GM19397 (cell line): ENCODE data around the gene SOHLH1.

Source experiments
- ATAC-seq: cut with Tn5 transposase; IDR thresholded peaks from one replicate; pipeline ENCODE4 v1.9.1; 2021; ENCODE audit warnings: mild to moderate bottlenecking, moderate library complexity; ENCODE audit not compliant: unreplicated experiment

SOHLH1 gene, protein sequence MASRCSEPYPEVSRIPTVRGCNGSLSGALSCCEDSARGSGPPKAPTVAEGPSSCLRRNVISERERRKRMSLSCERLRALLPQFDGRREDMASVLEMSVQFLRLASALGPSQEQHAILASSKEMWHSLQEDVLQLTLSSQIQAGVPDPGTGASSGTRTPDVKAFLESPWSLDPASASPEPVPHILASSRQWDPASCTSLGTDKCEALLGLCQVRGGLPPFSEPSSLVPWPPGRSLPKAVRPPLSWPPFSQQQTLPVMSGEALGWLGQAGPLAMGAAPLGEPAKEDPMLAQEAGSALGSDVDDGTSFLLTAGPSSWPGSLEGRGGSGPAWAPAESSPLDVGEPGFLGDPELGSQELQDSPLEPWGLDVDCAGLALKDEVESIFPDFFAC

DNA sequence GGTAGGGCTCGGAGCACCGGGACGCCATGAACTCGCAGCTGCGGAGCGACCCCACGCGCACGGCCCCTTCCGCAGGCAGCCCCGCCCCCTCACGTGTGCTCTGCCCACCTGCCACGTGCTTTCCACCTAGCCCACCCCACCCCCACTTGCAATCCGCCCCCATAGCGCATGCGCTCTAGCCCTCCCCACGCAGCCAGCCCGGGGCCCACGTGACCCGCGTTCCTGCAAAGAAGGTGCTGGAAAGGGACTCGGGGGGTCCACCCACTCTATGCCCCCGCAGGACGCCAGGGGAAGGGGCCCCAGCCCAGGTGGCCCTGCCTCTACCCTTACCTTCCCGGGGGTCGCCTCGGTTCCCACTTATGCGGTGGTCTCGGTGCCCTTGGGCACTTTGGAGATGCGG, at the start of gene SOHLH1:
Gene SOHLH1, minus strand, starts transcription at position 42 of the 400 bp plus-strand sequence. Its CDS starts 14 bp downstream, at position 28.
- no peak for ATAC-seq

DNA sequence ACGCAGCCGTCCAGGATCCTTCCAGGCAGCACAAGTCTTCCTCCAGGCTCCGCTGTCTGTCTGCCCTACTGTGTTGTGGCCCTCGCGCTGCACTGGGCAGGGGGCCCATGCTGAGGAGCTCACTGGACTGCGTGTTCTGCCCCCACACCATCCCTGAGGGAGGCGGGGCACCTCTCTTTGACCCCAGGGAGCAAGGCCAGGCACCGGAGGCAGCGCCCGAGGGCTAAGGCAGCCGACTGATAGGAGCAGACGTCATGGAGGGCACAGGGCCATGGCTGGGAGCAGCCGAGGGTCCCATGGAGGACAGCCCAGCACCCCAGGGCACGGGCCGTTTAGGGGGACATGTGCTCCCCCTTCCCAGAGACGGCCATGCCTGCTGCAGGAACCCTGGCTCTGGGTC, 49.4 kb upstream of the SOHLH1 start:
- ATAC-seq, result no peak

DNA sequence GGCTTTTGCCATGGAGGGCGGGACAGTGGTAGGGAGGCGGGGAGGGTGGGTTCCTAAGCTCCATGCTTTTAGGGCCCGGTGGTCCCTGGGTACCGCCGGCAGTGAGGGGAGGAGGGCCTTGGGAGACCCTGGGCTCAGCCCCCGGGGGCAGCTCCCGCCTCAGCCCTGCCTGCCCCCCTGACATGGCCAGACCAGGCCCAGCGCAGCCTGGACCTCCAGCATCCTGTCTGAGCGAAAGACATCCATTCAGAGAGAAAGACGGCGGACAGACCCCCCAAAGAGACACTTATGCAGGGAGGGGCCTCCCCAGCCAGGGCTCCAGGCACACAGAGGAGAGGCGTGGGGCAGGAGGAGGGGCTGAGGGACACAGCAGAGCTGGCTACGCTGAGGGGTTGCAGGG, 48.0 kb upstream of the SOHLH1 start:
- ATAC-seq, result no peak

DNA sequence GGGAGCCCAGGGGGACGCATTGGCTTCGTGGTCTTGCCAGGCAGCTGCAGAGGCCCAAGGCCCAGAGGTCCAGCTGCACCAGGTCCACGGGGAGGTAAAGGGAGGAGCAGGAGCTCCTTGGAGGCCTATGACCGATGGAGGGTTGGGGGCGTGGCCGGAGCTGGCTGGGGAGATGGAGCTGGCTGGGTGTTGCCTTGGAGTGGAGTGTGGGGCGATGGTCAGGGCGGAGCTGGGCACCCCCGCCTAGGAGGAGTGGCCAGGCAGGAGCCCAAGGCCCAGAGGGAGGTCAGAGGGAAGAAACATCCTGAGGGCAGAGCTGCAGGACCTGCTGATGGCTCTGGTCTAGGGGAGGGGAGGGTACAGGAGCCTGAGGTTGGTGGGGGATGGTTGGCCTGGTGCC, 47.3 kb upstream of the SOHLH1 start:
- no peak for ATAC-seq

DNA sequence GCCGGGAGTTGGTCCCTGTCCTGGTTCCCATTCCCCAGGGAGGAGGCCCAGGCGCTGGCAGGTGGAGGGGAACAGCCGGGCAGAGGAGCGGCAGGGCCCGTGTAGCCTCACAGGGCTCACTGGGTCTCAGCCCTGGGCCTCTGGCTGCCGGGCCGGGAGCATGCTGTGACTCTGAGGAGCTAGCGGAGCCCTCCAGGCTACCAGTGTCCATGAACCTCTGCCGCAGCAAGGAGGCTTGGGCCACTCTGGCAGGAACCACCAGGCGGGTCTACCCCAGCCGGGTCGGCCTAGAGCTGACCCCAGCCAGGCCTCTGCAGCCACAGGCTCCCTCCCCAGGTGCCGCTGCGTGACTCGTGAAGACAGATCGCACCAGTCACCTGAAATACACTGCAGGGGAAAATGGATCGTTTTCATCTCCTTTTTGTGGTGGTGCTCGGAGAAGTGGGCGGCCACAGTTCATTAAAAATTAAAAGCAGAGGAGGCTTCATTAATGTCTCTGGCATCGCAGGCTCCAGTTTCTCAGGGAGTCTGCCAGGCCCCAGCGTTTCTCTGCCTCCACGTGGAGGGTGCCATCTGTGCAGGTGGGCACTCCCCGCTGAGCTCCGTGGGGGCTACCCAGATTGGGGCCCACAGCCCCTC, 46.5 kb upstream of the SOHLH1 start:
- ATAC-seq, result no peak

DNA sequence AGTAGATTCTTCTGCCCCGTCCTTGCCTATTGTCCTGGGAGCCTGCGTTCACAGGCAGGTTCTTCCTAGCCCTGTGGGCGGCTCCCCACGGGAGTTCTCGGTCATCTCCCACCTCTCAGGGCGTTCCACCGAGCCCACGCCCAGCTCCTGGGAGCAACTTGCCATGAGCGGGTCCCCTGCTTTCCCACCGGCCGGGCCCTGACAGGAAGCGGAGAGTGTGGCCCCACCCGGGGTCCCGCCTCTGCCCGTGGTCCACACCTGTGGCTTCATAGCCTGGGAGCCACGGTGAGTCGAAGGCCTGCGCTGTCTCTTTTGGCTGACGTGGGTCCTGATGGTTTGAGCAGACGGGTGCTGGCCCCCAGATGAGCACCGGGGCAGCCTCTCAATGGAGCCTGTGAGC, 45.9 kb upstream of the SOHLH1 start:
- no peak for ATAC-seq

DNA sequence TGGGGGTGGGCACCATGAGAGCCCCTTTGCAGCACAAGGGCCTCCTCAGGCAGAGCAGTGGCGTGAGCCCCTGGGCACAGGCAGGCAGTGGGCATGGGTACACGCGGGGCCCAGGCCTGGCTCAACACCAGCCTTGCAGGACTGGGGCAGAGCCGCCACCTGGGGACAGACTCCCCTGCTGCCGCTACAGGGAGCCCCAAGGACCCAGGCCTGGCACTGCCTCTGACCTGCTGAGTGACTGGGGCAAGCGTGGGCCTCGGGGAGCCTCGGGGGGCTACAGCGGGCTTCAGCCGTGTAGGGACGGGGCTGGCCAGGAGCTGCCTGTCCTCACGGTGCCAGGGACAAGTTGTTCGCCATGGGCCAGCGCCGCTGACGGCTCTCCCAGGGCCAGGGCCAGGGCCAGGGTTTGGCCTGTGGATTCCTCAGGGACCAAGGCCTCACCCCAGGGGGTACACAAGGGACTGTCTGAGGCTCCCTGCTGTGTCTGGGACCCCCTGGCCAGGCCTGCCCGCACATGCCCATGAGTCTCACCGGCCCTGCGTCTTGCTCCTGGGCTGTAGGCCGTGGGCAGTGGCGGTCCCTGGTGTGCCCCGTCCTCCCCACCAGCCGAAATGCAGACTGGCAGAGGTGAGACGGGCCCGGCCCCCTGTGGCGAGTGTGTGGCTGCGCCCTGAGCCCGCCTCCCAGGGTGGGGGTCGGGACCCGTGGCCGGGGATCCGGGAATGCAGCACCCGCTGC, 45.2 kb upstream of the SOHLH1 start:
- ATAC-seq, result no peak

DNA sequence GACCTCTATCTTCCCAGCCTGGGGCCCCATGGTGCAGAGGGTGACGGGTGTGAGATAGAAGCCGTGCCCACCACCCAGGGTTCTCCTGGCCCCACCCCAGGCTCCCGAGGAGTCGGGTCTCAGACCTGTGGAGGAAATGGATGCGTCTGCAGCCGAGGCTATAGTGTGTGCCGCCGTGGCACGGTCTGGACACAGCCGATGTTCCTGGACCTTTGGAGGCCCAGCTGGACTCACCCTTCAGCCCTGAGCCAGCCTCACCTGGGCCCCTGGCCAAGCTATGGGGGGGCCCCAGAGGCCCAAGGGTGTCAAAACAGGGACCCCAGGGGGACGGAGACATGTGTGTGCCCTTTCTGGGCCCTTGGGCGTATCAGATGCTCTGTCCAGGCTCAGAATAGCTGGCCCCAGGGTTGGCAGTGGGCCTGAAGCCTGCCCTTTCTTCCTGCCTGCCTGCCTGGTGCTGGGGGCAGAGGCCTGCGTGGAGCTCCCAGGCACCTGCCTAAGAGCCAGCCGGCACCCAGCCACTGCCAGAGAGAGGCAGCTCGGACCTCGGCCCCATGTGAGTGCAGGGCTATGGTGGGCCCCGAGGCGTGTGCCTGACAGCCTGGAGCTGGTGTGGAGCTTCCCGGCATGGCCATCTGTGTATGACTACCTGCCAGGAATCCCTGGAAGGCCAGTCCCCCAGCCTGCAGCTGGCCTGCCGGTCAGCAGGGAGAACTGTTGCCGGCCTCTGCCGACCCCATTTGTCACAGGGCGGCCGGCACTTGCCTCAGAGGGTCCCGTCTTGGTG, 44.5 kb upstream of the SOHLH1 start:
- ATAC-seq, result no peak

DNA sequence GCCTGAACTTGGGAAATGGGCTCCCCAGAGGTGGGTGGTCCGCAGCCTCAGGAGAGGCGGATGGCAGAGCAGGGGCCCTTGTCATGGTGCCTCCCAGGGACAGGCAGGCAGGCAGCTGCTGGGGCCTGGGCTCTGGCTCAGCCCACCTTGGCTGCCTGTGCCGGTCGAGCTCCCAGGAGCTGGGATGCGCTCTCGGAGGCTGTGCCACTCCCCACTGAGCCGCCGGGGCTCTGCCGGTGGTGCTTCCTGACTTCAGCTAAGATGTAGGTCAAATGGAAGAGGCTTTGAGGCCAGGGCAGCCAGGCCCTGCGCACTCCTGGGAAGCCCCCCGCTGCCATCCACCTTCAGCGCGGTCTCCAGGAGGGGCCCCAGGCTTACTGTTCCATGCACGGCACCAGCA, 43.7 kb upstream of the SOHLH1 start:
- no peak for ATAC-seq

DNA sequence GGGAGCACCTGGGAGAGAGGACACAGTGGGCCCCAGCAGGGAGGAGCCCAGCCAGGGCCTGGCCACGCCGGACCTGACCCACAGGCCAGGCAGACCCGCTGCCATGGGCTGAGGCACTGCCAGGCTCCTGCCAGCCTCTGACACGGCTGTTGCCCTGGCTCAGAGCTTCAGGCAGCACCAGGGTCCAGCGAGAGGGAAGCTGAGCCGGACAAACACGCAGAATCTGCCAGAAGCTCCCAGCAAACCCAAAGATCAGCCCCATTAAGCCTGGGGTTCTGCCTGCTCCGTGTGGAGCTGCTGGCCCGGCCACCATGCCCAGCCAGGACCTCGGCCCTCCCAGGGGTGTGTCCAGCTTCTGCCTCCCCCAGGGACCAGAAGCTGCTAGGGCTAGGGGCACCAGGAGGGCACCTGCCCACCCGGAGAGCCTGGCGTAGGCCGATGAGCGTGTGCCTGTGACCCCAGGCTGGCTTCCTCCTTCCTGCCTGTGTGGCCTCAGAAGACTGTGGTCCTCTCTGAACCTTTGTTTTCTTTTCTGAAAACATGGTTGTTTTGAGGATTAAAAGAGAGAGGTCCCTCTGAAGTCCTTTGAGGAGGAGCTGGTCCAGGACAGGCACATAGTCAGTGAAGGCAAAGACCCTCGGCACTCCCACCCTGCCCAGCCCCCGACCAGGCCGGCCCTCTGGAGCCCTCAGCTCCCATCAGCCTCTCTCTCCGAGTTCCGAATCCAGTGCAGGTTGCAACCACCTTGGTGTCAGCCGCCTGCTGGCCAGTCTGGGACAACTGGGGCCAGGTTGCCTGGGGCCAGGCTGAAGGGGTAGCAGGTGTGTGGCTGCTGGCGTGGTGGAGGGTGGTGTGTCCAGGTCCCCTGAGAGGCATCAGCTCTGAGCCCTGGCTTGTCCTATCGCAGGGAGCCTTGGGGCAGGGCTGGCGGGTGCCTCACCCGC, 42.3 kb upstream of the SOHLH1 start:
- ATAC-seq, result no peak

DNA sequence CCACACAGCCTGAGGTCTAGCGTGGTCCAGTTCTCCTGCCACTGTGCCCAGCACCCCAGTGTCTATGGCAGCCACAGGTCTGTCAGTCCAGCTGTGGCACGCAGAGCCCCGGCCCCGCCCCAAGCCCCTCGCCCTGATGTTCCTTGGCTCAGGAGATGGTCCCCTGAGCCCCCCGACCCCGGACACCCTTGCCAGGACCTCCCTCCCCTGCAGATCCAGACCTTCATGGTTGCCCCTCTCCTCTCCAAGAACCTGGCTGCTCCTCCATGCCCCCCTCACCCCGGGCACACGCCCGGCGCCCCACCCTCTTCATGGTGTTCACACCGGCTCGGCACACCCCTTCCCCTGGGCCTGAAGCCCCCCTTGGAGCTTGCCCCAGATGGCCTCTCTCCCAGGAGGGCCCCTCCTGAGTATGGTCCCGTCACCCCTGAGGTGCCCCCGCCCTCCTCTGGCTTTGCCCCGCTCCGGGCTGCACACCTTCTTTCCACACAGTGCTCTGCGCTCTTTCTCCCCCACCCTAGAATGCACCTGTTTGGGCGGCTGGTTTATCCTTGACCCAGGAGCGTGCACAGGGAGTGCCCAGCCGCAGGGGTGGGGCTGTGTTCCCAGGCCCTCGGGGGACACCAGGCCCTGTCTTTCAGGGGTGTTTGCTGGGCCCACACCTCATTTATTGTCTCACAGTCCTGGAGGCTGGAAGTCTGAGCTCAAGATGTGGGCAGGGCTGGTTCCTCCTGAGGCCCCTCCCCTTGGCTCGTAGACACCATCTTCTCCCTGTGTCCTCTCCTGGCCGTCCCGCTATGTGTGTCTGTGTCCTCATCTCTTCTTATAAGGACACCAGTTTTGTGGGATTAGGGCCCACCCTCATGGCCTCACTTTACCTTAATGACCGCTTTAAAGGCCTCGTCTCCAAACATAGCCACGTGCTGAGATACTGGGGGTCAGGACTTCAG, 40.3 kb upstream of the SOHLH1 start:
- no peak for ATAC-seq

DNA sequence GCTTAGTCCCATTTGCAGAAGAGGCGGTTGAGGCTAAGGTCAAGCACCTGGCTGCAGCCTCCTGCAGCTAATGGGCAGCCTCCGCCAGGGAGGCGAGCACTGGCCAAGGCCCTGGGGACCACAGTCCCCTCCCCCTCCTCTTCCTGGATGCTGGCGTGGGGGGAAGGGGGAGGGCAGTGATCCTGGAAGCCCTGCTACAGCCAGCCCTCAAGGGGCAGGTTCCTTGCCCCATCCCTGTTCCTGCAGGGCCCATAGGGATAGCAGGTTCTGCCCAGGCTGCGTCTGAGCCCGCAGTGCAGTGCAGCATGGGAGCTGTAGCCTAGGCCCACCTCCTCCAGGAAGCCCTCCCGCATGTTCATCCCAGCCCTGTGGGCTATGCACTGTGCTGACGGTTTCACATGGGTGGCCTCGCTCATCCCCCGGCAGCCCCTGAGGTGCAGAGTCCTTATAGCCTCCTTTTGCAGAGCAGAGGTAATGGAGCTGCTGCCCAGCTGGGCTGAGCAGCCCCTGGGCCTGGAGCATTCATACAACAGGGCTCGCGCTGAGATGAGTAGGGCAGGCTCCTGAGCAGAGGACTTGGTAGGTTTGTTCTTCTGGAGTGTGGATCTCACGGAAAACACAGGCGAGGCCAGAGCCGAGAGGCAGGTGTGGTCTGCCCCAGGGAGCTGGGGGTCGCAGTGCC, 38.7 kb upstream of the SOHLH1 start:
- no peak for ATAC-seq

DNA sequence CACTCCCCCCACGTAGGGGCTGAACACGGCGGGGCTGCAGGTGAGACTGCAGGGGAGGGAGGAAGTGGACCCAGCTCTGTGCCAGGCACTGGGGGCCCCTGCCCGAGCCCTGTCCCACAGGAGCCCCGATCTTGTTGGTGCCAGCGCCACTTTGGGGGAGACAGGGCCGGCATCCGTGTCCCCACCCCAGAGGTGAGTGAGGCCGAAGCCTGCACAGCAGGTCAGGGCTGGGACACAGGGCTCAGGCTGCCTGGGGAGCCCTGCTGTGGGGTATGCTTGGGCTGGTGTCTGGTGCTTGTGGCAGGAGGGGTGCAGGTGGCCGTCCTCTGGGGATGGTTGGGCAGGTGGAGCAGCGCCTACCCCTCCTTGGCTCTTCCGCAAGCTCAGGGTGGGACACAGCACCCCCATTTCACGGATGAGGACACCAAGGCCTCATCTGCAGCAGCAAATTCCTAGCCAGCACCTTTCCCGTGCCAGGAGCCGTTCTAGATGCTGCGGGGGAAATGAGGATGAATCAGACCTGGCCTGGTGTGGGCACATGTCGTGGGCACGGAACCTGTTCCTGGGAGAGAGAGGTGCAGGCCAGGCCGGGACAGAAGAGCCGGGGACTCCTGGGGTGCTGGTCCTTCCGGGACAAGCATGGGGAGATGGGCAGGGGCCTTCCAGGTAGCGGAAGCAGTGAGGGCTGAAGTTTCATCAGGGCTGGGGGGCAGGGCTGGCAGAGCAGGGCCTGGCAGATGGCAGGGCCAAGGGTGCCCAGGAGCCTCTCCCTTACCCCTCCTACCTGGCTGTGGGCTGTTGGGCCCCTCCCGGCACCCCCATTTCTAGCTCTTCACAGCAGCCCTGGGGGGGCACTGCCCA, 37.9 kb upstream of the SOHLH1 start:
- no peak for ATAC-seq

DNA sequence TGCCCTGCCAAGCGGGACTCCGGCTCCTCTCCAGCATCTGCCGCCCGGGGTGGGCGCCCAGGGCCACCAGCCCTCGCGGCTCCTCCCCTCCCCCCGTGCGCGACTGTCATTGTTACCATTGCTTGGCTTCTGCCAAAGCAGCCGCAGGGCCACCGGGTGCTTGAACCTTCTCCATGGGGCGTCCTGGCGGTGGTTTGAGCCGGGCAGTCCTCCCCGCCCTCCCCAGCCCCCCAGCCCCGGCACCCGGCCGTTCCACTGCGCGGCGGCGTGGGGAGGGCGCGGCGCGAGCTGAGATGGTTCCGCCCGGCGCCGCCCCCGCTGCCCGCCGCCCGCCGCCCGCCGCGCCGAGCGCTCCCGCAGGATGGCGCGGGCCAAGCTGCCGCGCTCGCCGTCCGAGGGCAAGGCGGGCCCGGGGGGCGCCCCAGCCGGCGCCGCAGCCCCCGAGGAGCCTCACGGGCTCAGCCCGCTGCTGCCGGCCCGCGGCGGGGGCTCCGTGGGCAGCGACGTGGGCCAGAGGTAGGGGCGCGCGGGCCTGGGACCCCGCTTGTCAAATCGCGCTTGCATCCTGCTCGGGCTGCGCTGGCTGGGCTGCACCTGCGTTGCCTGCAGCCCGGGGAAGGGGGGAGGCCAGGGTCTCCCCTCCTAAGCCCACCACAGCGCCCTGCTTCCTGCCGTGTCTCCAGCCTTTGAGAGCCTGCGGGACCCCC, 37.1 kb upstream of the SOHLH1 start:
- no peak for ATAC-seq

DNA sequence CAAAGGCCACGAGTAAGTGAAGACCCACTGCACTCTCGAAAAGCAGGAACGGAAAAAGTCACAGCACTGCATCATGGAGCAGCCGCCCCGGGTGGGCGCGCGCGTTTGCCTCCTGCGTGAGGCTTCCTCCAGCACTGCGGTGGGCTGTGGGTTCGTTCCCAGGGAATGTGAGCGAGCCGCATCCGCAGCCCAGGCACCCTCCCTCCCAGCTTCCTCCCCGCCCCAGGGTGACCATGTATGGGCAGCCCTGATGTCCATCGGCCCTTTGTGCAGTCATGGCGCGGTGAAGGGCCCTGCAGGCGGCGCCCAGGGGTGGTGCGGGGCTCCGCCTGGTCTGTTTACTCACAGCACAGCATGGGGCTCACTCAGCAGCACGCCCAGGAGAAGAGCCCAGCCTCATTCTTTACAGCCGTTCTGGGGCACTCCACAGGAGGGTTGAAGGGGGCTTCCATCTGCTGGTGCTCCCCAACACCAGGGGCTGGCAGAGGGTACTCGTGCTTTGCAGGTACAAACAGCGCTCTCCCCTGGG, 35.4 kb upstream of the SOHLH1 start:
- no peak for ATAC-seq

DNA sequence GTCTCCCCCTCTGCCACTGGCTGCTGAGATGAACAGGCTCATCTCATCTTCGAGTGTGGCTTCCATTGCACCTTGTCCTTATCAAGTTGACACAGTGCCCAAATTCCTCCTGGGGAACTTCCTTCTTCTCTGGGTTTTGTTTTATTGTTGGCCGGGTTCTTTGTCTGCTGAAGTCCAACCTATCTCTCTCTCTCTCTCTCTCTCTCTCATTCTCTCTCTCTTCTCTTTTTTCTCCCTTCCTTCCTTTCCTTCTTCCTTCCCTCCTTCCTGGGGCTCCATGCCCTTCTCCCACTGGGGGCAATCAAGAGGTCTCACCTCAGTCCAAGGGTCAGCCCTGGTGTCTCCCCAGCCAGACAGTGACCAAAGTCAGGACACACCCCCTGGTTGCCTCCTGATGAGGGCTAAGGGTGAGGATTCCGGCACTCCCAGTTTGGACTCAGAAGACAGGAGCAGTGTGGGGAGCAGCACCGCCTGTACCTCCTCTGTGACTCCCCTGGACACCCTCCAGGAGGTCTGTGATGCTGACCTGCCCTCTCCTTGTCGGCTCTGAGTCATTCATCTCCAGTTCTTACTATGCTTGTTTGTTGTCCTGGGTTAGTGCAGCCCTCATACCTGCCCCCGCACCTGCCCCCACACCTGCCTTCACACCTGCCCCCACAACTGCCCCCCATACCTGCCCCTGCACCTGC, 33.4 kb upstream of the SOHLH1 start:
- ATAC-seq, result no peak
